Hippocampal formation (tissue), 2 donors: ENCODE data around the gene CRISP1.
"Not testable (repeated sequence)": the region's sequence is repeated elsewhere in the genome, so short reads cannot be mapped to it uniquely, and the experiment has no call there.

Experiments
- DNase-seq, 2 donors: peaks; one replicate each; lab custom pipeline; 2025; lab: John Stamatoyannopoulos, UW

CRISP1 gene

DNA sequence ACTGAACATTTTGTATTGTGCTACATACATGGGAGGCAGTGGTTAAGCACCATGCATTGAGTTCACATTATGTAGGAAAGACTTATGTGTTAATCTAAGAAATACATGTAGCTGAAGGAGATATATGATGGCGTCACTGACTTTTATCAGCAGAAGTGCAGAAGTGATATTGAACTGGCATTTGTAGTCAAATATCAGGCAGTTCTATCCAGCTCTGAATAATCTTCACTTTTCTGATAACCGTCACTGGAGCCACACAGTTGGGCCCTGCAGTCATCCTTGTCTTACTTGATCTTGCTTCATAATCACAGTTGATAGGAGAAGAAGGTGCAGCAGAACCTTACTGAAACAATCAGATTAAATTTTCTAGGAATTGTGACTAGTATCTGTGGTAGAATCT is 26.4 kb downstream of the CRISP1 start:
- no peak for DNase-seq

DNA sequence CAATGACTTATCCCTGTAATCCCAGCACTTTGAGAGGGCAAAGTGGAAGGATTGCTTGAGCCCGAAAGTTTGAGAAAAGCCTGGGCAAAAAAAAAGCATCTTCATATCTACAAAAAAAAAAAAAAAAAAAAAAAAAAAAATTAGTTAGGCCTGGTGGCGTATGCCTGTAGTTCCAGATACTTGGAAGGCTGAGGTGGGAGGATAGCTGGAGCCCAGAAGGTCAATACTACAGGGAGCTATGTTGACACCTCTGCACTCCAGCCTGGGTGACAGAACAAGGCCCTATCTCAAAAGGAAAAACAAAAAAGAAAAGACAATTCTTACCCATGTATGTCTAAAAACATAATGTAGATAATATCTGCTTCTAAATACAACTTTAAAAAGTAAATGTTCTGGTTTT is 27.2 kb downstream of the CRISP1 start:
- DNase-seq: no peak

DNA sequence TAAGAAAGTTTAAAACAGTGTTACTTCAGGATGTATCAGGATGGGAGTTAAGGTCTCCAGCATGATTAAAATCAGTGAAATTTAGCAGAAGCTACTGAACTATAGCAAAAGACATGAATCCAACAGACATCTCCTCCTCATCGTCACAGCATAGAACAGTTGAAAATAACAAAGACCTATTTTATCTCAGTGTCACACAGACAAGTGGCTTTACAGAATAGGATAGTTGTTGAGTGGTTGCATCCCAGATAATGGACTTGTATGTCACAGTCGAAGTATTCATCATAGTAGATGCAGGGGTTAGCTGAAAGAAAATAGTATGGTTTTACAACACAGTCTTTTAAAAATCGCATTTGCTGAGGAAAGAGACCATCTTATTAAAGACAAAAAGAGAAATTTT is 31.2 kb downstream of the CRISP1 start:
- DNase-seq: no peak

DNA sequence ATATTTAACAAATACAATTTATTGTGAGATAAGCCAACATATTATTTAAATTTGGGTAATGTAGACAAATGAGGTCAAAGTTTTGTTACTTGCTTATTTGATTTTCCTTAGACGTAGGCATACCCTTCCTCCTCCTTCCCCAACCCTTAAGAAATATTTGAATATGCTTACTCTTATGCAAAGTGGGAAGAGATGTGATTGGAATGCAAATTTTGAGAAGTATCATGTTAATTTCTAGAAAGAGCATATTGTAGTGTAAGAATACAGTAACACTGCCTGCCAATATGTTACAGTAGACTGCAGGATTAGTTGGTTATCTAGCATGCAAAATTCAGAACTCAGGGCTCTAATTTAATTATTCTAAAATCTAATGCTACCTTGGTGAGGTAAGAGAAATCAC is 32.9 kb downstream of the CRISP1 start:
- DNase-seq: no peak

DNA sequence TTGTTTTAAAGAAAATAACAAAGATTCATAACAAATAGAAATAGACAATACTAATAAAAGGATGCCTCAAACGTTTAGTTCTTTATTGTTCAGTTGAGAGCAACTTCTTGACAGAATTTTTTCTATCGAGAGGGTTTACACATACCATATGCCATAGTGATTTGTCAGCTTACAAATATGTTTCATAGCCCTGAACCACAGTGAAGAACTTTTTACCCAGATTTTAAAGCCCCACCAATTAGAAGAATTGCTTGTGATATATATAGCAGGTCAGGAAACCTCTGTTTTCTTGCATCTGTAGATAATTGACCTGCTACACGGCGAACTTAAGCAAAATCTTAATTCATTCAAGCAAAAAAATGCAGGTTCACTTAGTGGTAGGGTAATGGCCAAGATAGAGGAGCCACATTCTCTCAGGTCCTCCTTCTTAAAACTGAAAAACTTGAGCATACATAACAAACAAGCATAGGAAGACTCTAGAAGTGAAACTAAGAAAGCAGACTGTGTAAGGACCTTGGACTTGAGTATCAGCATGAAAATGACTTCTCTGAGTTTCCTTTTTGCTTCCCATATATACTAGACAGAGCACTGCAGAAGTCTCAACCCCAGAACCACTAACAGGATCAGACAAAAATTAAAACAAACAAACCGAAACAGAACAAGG is 39.5 kb downstream of the CRISP1 start:
- DNase-seq: no peak

DNA sequence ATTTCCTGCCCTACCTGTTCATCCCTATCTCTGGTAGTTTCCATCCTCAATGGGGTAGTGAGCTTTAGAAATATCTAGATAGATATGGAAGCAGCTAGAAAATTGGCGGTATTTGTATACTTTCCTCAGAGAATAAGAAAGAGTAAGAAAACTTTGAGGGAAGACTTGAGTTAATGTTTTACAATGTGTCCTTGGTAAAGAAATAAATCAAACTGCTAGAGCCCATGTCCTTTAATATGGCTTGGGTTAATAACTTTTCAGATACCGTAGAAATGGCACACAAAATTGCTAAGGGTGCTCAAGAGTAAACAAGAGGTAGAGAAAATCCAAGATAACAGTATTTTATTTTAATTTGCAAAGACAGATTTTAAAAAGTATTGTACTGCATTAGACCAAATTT is 51.2 kb downstream of the CRISP1 start:
- no peak for DNase-seq

DNA sequence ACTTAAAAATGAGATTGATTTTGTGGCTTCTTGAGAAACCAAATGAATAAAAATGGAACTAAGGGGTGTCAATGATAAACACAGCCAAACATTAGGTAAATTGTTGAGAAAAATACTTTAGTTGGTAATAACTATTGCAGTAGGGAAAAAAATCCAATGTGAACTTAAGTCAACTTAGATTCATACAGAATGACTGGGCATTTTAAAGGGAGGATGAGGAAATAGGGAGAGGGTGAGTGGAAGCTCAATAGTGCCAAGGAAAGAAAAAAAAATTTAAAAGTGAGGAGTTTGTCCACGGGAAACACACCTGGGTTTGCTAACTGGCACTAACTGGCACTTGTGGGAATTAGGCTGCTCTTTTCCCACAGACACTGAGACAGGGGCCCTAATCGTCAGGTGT is 53.1 kb downstream of the CRISP1 start:
- no peak for DNase-seq

DNA sequence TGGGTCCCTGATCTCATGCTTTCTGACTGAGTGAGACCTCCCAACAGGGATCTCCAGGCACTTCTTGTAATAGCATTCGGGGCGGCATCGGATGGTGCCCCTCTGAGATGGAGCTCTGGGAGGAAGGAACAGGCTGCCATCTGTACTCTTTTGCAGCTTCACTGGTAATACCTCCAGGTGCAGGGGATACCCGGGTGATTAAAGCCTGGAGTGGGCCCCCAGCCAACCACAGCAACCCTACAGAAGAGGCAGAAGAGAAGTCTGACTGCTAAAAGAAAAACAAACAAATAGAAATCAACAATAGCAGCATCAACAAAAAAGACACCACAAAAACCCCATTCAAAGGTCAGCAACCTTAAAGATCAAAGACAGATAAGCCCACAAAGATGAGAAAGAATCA is 60.2 kb downstream of the CRISP1 start:
- DNase-seq: no peak

DNA sequence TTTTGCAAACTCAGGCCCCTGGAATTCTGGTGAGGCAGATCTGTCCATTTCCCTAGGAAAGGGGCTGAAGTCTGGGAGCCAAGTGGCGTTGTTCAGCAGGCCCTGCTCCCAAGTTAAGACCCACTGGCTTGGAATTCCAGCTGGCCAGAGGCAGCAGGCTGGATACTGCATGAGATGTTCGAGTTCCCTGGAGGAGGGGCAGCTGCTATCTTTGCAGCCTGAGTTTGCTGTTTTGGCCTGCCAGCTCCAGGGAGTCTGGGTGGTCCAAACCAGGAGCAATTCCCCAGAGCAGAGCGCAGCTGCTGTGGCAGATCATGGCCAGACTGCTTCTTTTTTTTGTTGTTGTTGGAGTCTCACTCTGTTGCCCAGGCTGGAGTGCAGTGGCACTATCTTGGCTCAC is 61.1 kb downstream of the CRISP1 start:
- DNase-seq: no peak

DNA sequence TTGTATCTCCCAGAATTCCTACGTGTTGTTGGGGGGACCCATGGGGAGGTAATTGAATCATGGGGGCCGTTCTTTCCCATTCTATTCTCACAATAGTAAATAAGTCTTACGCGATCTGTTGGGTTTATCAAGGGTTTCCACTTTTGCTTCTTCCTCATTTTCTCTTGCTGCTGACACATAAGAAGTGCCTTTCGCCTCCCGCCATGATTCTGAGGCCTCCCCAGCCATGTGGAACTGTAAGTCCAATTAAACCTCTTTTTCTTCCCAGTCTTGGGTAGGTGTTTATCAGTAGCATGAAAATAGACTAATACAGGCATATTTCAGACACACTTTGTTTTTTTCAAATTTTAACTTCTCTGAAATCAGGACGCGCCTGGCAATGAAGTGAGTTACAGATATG is 64.8 kb downstream of the CRISP1 start:
- no peak for DNase-seq

DNA sequence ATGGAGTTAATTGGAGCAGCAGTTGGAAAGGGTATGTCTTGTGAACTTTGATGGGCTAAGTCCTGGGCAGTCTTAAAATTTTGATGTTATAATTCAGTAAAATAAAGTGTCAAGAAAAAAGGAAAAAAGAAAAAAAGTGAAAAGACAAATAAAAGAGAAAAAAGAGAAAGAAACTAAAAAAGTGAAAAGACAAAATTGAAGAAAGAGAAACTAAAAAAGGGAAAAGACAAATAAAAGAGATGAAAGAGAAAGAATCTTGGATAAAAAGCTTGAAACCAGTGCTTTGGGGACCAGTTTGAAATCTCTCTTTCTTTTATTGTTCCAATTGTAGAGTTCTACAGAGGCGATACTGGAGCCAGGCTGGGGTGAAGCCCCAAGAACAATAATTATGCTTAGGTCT is 67.2 kb downstream of the CRISP1 start:
- no peak for DNase-seq

DNA sequence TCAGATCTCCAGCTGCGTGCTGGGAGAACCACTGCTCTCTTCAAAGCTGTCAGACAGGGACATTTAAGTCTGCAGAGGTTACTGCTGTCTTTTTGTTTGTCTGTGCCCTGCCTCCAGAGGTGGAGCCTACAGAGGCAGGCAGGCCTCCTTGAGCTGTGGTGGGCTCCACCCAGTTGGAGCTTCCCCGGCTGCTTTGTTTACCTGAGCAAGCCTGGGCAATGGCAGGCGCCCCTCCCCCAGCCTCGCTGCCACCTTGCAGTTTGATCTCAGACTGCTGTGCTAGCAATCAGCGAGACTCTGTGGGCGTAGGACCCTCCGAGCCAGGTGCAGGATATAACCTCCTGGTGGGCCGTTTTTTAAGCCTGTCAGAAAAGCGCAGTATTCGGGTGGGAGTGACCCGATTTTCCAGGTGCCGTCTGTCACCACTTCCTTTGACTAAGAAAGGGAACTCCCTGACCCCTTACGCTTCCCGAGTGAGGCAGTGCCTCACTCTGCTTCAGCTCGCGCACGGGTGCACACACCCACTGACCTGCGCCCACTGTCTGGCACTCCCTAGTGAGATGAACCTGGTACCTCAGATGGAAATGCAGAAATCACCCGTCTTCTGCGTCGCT is 69.4 kb downstream of the CRISP1 start:
- not testable (repeated sequence) for DNase-seq

DNA sequence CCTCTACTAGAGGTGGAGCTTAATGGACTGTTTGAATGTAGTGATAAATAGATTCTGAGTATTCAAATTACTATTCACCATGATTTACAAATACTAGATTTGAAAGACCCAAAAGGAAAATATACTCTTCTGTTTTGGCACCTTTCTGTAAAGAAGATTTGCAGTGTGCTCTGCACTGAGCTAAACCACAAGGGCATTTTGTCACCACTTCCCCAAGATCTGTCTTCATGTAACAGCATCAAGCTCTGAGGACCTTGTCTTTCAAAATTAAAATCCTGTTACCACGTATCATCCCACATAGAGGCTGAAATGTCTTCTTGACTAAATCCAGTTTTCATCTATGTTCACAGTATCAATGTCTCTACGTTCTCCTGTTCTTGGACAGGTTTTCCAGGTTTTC is 76.0 kb downstream of the CRISP1 start:
- DNase-seq: no peak

DNA sequence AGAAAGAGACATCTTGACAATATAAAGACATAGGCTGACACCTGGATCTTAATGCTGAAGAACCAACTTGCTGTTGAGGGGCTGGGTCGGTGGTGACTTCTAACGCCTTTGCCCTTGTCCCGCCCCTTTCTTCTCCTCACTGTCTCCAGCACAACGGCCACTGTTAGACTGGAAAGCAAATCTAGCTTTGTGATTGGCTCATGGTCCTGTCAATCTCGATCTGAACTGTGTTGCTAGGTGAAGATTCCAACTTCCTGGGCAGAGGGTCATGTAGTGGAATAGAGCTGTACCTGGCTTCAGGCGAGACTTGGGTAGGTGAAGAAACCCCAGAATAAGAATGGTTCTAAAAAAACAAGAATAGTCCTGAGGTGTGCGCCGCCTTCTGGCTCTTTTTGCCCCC is 79.2 kb downstream of the CRISP1 start, which contains the start of gene PGK2:
Gene PGK2 (minus strand): TSS at position 110 of the 400 bp plus-strand sequence. CDS start 98 bp downstream, at position 12.
- no peak for DNase-seq

DNA sequence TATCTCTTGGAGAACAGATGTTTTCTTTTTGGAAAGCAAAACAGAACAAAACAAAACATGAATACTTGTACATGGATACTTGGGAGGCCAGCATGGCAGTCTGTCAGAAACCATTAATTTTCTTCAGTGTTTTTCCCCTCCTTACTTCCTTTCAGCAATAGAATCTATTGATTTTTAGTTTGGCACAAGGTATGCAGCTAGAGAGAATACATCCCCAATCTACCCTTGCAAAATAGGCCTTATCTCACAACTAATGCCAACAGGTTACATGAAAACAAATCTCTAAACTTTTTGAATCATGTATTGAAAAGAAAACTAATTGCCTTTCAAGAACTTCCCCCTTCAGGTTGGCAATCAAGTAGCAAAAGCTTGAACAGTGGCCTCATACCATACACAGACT is 82.1 kb downstream of the CRISP1 start:
- no peak for DNase-seq
